Non-pigmented ciliary epithelial cell (primary cell): ENCODE data around the gene ANKRD29.
"Not testable (repeated sequence)": the region's sequence is repeated elsewhere in the genome, so short reads cannot be mapped to it uniquely, and the experiment has no call there.

ENCODE experiments used
- DNase-seq: peaks from one replicate; pipeline ENCODE4 v3.0.0-alpha.2; 2010; ENCODE audit warnings: low read depth

ANKRD29 gene

DNA sequence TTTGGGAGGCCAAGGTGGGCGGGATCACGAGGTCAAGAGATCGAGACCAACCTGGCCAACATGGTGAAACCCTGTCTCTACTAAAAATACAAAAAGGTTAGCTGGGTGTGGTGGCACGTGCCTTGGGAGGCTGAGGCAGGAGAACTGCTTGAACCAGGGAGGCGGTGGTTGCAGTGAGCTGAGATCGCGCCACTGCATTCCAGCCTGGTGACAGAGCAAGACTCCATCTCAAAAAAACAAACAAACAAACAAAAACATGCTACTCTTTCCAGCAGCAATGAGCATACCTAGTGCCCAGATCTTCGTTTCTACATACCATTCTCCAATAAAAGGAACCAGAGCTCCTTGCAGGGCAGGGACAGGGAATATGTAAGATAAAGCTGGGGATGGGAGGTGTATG lies 105.2 kb downstream of the ANKRD29 start:
- not testable (repeated sequence) for DNase-seq

DNA sequence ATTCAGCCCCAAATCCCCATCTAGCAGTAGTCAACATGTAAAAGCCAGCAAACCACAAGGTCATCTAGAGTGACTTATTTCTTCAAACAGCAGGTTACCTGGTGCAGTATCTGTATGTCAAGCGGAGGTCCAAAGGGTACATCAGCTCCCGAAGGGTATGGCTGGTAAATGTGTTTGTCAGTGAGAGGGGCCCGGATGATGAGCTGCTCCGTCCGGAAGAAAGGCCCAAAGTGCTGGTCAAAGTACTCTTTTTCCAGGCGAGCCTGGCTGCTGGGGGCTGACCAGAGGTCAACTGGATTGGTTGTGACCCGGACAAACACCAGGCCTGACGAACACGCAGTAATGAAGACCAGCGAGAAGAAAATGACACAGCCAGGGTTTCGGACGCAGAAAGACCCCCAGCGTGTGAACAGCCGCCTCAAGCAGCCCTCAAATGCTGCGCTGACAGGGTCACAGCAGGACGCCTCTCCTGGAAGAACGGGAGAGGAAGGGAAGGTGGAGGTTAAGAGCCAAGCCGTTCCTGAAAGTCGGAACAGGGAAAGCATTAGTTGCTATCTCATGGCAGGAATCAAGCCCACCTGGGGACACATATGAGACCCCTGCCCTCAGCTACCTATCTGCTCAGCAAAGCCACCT lies 106.4 kb downstream of the ANKRD29 start:
- DNase-seq: no peak

- DNase-seq: no peak
These were observed 108.8 kb downstream of the ANKRD29 start for GRCh38 chr18:23553887-23554286.

- DNase-seq: no peak
These were observed 110.2 kb downstream of the ANKRD29 start for GRCh38 chr18:23552505-23552904.

DNA sequence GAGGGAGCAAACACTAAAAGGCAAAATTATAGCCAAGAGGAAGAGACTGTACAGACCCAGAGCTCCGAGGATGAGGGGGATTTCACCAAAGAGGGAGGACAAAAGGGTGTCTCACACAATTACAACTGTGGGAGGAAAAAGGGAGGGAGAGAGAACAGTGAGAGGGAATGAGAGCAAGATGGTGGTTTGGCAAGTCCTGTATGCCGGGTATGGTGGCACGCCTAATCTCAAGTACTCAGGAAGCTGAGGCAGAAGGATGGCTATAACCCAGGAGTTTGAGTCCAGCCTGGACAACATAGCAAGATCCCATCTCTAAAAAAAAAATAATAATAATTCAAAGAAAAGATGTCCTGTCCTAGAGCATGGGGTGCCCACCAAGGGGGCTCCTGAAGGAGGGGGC lies 110.7 kb downstream of the ANKRD29 start:
- no peak for DNase-seq

- no peak for DNase-seq
These were observed 111.8 kb downstream of the ANKRD29 start for GRCh38 chr18:23550898-23551297.
